ENCODE data around the gene PKNOX2. TPM values are rescaled to one million over a fixed set of nuclear protein-coding genes. Genes with fewer than 3 reads are reported as not detected.

PKNOX2 gene
- total RNA-seq, 4 donors from 2014 or later, result 1.2 to 5.7 (median 2.2) TPM

DNA sequence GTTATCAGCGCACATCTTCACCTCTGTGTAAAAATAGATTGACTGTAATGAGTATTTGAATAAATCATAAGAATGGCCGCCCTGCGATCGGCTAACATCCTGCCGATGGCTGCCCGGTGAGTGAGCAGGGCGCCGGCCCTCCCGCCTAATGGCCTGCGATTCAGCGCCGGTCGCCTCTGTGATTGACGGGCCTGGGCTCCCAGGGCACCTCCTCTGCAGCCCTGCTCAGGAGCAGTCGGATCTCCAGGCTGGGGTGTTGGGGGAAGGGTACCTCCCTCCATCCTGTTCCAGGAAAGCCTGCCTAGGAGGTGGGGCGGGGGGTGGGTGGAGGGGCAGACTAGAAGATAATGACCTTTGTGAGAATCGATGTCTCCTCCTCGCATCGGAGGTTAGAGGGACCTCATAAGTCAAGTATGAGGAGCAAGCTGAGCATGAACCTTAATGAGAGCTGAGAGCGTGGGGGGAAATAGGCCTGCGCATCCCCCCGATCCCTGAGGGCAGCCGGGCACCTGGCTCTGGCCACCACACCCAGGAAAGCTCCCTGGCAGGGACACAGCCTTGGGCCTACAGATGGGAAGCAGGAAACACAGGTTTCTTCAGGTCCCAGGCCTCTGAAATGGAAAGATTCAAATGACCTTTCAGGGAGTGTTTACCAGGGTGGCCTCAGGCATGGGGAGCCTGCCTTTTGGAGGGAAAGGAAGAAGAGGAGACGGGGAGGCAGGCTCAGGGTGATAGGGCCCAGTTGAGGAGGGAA is 71.7 kb downstream of the PKNOX2 start:
- Histone ChIP-seq H3K27me3 (no peaks in the 10 kb centered on the region), H3K9me3 (peaks cover 0 to 5% (median 0%) of the 10 kb centered on the region in 3 donors), H3K4me3 (no peak overlapping the region), H3K36me3 (no peaks in the 10 kb centered on the region), H3K4me1 (no peaks in the 10 kb centered on the region), H3K27ac (no peak overlapping the region)
- WGBS, 2 donors (ENCODE audit: low coverage in 1 of 2), result 91 to 95% methylated on average over 8 to 11 of the region's 24 CpGs
- no peak for ATAC-seq
- TF ChIP-seq POLR2AphosphoS5 (IDR thresholded peaks at IDR 0.05) (no peak), POLR2A (IDR thresholded peaks at IDR 0.05) (no peak), EP300 (IDR thresholded peaks at IDR 0.05) (no peak)
- TF ChIP-seq, protein P1, sequence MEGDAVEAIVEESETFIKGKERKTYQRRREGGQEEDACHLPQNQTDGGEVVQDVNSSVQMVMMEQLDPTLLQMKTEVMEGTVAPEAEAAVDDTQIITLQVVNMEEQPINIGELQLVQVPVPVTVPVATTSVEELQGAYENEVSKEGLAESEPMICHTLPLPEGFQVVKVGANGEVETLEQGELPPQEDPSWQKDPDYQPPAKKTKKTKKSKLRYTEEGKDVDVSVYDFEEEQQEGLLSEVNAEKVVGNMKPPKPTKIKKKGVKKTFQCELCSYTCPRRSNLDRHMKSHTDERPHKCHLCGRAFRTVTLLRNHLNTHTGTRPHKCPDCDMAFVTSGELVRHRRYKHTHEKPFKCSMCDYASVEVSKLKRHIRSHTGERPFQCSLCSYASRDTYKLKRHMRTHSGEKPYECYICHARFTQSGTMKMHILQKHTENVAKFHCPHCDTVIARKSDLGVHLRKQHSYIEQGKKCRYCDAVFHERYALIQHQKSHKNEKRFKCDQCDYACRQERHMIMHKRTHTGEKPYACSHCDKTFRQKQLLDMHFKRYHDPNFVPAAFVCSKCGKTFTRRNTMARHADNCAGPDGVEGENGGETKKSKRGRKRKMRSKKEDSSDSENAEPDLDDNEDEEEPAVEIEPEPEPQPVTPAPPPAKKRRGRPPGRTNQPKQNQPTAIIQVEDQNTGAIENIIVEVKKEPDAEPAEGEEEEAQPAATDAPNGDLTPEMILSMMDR (IDR thresholded peaks at IDR 0.05), result no peak

DNA sequence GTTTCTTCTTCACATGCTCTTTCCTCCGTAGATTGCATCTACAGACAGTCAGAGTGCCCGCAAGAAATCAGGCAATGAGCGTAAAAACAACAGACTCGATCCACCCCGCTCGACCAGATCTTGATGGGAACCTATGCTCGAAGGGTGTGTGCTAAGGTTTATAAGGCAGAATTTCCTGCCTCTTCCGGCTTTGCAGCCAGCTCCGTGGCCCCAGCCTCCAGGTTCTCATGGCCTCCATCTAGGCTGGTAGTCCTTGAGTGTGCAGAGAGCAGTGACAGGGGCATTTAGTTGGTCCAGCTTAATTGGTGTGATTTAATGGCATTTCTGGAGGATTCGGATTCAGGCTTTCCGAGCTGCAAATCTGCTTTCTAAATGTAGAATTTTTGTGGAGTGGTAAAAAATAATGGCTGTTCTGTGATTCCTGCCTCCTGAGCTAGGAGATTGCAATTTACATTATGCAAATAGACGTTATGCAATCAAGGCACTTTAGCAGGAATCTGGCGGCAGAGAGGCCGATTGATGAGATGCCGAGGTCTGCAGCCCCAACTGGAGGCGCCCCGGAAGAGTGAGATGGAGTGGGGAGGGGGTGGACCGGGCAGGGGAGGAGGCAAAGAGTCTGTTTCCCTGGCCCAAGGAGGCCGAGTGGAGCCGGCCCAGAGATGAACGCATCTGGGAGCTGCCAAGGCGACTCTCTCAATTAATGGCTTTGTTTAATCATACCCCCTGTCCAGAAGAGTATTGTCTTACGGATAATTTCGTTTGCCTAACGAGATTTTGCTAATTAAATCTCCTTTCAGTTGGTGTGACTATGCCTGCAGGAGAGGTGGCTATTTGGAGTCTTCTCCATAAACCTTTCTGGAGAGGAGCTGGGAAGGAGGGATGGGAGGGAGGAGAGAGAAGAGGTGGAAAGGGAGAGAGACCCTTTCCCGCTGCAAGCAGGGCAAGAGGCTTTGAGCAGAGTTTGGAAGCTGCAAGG is 75.3 kb downstream of the PKNOX2 start:
- H3K4me1 ChIP-seq, result no peaks in the 10 kb centered on the region
- no peak for TF ChIP-seq POLR2AphosphoS5 (IDR thresholded peaks at IDR 0.05)
- no peak for TF ChIP-seq EP300 (IDR thresholded peaks at IDR 0.05)
- TF ChIP-seq POLR2A (IDR thresholded peaks at IDR 0.05), result no peak
- TF ChIP-seq, protein P1 (IDR thresholded peaks at IDR 0.05), result no peak
- ATAC-seq, result no peak
- no peak overlapping the region for H3K27ac ChIP-seq
- no peaks in the 10 kb centered on the region for H3K27me3 ChIP-seq
- H3K4me3 ChIP-seq, result no peak overlapping the region
- H3K36me3 ChIP-seq, result no peaks in the 10 kb centered on the region
- WGBS, 2 donors (ENCODE audit: low coverage in 1 of 2), result 80 to 81% methylated on average over 17 to 18 of the region's 26 CpGs
- H3K9me3 ChIP-seq, result peaks cover 0 to 5% (median 0%) of the 10 kb centered on the region in 3 donors

DNA sequence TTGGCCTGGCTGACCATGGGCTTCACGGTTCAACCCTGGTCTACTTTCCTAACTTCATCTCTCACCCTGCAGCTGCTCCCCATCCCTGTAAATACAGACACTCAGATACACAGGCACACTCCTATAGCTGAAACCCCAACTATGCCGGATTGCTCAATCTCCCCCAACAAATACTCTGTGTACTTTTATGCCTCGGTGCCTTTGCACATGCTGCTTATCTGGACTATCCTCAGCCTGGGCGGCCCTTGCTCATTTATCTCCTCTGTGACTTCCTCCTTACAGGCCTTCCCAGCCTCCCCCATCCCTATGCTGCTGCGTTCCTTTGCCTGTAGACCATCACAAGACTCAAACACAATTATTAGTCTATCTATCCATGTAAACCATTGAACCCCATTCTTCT is 76.6 kb downstream of the PKNOX2 start:
- Histone ChIP-seq H3K36me3 (no peaks in the 10 kb centered on the region), H3K27ac (no peak overlapping the region), H3K4me3 (no peak overlapping the region), H3K27me3 (no peaks in the 10 kb centered on the region), H3K9me3 (peaks cover 0 to 5% (median 0%) of the 10 kb centered on the region in 3 donors), H3K4me1 (no peaks in the 10 kb centered on the region)
- ATAC-seq, result no peak
- TF ChIP-seq POLR2A (IDR thresholded peaks at IDR 0.05) (no peak), EP300 (IDR thresholded peaks at IDR 0.05) (no peak), POLR2AphosphoS5 (IDR thresholded peaks at IDR 0.05) (no peak)
- TF ChIP-seq, protein P1 (IDR thresholded peaks at IDR 0.05), result no peak
- 93% methylated on average over 5 of the region's 5 CpGs for WGBS, 2 donors (ENCODE audit: low coverage in 1 of 2)

DNA sequence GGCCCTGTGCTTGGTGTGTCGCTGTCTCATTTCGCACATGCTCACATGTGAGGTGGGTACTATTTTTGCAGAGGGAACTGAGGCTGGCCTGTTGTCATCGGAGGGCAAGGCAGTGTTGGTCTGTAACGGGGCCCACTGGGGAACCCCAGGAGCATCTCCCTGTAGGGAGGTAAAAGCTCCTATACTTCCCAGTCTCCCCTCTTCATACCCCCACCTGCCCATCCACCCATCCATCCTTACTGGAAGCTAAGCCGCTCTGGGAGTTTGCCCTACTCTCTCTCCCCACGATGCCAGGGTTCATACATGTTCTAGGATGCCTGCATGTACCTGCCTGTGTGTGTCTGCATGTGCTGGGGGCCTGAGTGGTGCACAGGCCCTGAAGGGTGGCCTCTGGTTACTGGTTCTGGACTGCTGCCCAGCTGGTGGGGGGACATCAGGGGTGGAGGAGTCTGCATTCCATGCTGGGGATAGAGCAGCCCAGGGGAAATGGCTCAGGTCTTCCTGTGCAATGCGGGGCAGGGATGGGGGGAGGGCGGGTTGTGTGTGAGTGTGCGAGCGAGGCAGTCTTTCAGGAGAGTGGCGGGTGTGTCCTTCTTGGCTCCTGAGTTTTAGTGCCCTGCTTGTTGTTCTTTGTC is 77.7 kb downstream of the PKNOX2 start:
- no peak overlapping the region for H3K4me3 ChIP-seq
- no peak overlapping the region for H3K27ac ChIP-seq
- no peaks in the 10 kb centered on the region for H3K27me3 ChIP-seq
- no peaks in the 10 kb centered on the region for H3K36me3 ChIP-seq
- TF ChIP-seq POLR2AphosphoS5 (IDR thresholded peaks at IDR 0.05) (no peak), POLR2A (IDR thresholded peaks at IDR 0.05) (no peak), EP300 (IDR thresholded peaks at IDR 0.05) (no peak)
- TF ChIP-seq, protein P1 (IDR thresholded peaks at IDR 0.05), result no peak
- no peak for ATAC-seq
- H3K4me1 ChIP-seq, result no peaks in the 10 kb centered on the region
- WGBS, 2 donors (ENCODE audit: low coverage in 1 of 2), result 100% methylated on average over 2 of the region's 11 CpGs; no CpG with 5 or more reads in 1 of the 2 donors
- no peaks in the 10 kb centered on the region for H3K9me3 ChIP-seq

Measured in gastroesophageal sphincter (tissue), 4 donors.